OCI-LY1 (cell line): ENCODE measurements around the gene PRKAR2B.

Source experiments
- H2AFZ ChIP-seq: fragments of 200-600 bp; sonication (generic), shearing (Covaris generic); 2 replicates; pipeline ENCODE4 v1.6.0; 2014; ENCODE audit warnings: antibody characterized with exemption, mild to moderate bottlenecking, low read length
- H3F3A ChIP-seq: fragments of 200-600 bp; sonication (generic), shearing (Covaris generic); 2 replicates; pipeline ENCODE4 v1.6.0; 2014; ENCODE audit warnings: mild to moderate bottlenecking, antibody characterized with exemption, low read length, moderate library complexity; ENCODE audit not compliant: insufficient read depth
- H3K27ac ChIP-seq: fragments of 200-600 bp; sonication (generic); 2 replicates; pipeline ENCODE4 v1.5.1; 2014; ENCODE audit warnings: low read length, mixed run types, mild to moderate bottlenecking, low read depth; ENCODE audit not compliant: poor library complexity, severe bottlenecking
- H3K27me3 ChIP-seq: fragments of 200-600 bp; sonication (generic); 2 replicates; pipeline ENCODE4 v1.6.0; 2014; ENCODE audit warnings: antibody characterized with exemption, mild to moderate bottlenecking, low read length, moderate library complexity; ENCODE audit not compliant: insufficient read depth
- H3K36me3 ChIP-seq: fragments of 200-600 bp; sonication (generic); 2 replicates; pipeline ENCODE4 v1.6.1; 2014; ENCODE audit warnings: mild to moderate bottlenecking, antibody characterized with exemption, low read length, moderate library complexity, mixed read lengths; ENCODE audit not compliant: insufficient read depth
- H3K4me1 ChIP-seq: fragments of 200-600 bp; sonication (generic); 2 replicates; pipeline ENCODE4 v1.5.1; 2014; ENCODE audit warnings: mild to moderate bottlenecking, low read length, moderate library complexity; ENCODE audit not compliant: insufficient read depth, severe bottlenecking
- H3K4me2 ChIP-seq: fragments of 200-600 bp; sonication (generic), shearing (Covaris generic); 2 replicates; pipeline ENCODE4 v1.6.1; 2014; ENCODE audit warnings: low read length
- H3K4me3 ChIP-seq: fragments of 200-600 bp; sonication (generic); 2 replicates; pipeline ENCODE4 v1.5.1; 2014; ENCODE audit warnings: low read length, low read depth, mild to moderate bottlenecking, mixed read lengths; ENCODE audit not compliant: poor library complexity, severe bottlenecking
- H3K79me2 ChIP-seq: fragments of 200-600 bp; shearing (Covaris generic); 2 replicates; pipeline ENCODE4 v1.6.1; 2016; ENCODE audit warnings: mixed run types, low read length, mixed read lengths; ENCODE audit not compliant: insufficient read depth
- H3K9ac ChIP-seq: fragments of 200-600 bp; sonication (generic), shearing (Covaris generic); 2 replicates; pipeline ENCODE4 v1.6.1; 2014; ENCODE audit warnings: mild to moderate bottlenecking, low read length, mixed read lengths
- H3K9me2 ChIP-seq: fragments of 200-600 bp; sonication (generic), shearing (Covaris generic); 2 replicates; pipeline ENCODE4 v1.6.1; 2014; ENCODE audit warnings: low read depth, mild to moderate bottlenecking, low read length, mixed read lengths
- H3K9me3 ChIP-seq: fragments of 200-600 bp; shearing (Covaris generic); 2 replicates; pipeline ENCODE4 v1.6.1; 2014; ENCODE audit warnings: low read length, mixed read lengths
- H4K20me1 ChIP-seq: fragments of 200-600 bp; sonication (generic), shearing (Covaris generic); 2 replicates; pipeline ENCODE4 v1.6.0; 2016; ENCODE audit warnings: mild to moderate bottlenecking, low read length; ENCODE audit not compliant: insufficient read depth
- CTCF ChIP-seq: fragments of 200-600 bp; sonication (generic), shearing (Covaris generic); IDR thresholded peaks from 2 replicates; pipeline ENCODE4 v1.5.1; 2017; ENCODE audit warnings: mild to moderate bottlenecking, antibody characterized with exemption, low read length, moderate library complexity, mixed read lengths
- EZH2 ChIP-seq: fragments of 200-600 bp; sonication (generic), shearing (Covaris generic); IDR thresholded peaks from 2 replicates; pipeline ENCODE4 v1.8.0; 2017; ENCODE audit warnings: borderline replicate concordance, mixed run types, mild to moderate bottlenecking, antibody characterized with exemption, low read length, moderate library complexity, mixed read lengths

Gene PRKAR2B

GRCh38 chr7:107021600-107021999, 22.9 kb upstream of the PRKAR2B start:
- Histone ChIP-seq H2AFZ (no peak overlapping the region), H3K4me1 (no peaks in the 10 kb centered on the region), H3K27ac (no peak overlapping the region), H3F3A (no peaks in the 10 kb centered on the region), H3K79me2 (no peaks in the 10 kb centered on the region), H3K4me3 (no peak overlapping the region), H3K27me3 (no peaks in the 10 kb centered on the region; the same call in 1 of the 2 replicates), H3K9me3 (no peaks in the 10 kb centered on the region), H3K4me2 (no peak overlapping the region), H3K9ac (no peak overlapping the region), H3K9me2 (no peaks in the 10 kb centered on the region), H3K36me3 (no peaks in the 10 kb centered on the region), H4K20me1 (no peaks in the 10 kb centered on the region)
- TF ChIP-seq CTCF (no peak), EZH2 (no peak)

DNA sequence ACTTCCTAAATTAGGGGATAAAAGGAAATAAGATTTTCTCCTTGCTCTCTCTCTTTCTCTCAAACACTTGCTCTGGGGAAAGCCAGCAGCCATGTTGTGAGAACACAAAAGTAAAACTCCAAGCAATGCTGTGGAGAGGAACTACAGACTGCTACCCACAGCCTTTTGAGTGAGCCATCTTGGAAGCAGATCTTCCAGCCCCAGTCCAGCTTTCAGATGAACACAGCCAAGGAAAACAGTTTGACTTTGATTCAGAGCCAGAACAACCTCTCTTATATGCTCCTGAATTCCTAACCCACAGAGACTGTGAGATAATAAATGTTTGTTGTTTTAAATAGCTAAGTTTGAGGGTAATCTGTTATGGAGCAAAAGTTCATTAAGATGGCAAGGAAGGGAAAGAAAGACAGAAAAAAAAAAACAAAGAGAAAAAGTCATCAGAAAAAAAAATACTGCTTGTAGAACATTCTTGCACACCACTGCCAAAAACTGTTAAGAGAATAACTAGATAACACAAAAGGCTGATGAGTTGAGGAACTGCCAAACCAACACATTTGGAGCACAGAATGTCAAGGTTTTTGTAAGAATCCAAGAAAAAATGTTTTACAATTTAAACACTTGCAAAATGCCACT, 20.9 kb upstream of the PRKAR2B start:
- Histone ChIP-seq H3F3A (no peaks in the 10 kb centered on the region), H3K4me1 (no peaks in the 10 kb centered on the region), H3K36me3 (no peaks in the 10 kb centered on the region), H3K9ac (no peak overlapping the region), H2AFZ (no peak overlapping the region), H3K9me2 (no peaks in the 10 kb centered on the region), H3K79me2 (no peaks in the 10 kb centered on the region), H3K27ac (no peak overlapping the region), H4K20me1 (no peaks in the 10 kb centered on the region), H3K9me3 (no peaks in the 10 kb centered on the region), H3K4me3 (no peak overlapping the region), H3K4me2 (no peak overlapping the region), H3K27me3 (no peaks in the 10 kb centered on the region; the same call in 1 of the 2 replicates)
- TF ChIP-seq EZH2 (no peak), CTCF (no peak)

- Histone ChIP-seq H2AFZ (no peak overlapping the region), H3K4me2 (no peak overlapping the region)
These were observed 19.6 kb upstream of the PRKAR2B start for GRCh38 chr7:107024906-107025305.

More at GRCh38 chr7:107024906-107025305, 19.6 kb upstream of the PRKAR2B start:
- no peaks in the 10 kb centered on the region for H3K36me3 ChIP-seq
- no peaks in the 10 kb centered on the region for H3F3A ChIP-seq
- no peak overlapping the region for H3K9ac ChIP-seq
- H3K4me3 ChIP-seq: no peak overlapping the region
- no peak overlapping the region for H3K27ac ChIP-seq
- no peaks in the 10 kb centered on the region for H3K79me2 ChIP-seq
- H3K27me3 ChIP-seq: no peaks in the 10 kb centered on the region; the same call in 1 of the 2 replicates
- H3K4me1 ChIP-seq: no peaks in the 10 kb centered on the region
- no peaks in the 10 kb centered on the region for H3K9me3 ChIP-seq
- no peaks in the 10 kb centered on the region for H3K9me2 ChIP-seq
- no peak for TF ChIP-seq CTCF
- TF ChIP-seq EZH2: no peak
- no peaks in the 10 kb centered on the region for H4K20me1 ChIP-seq
